Panc1 (cell line): ENCODE measurements around the gene GLT8D1. TPM values are rescaled to one million over a fixed set of nuclear protein-coding genes. Genes with fewer than 3 reads are reported as not detected.

Source experiments
- ATAC-seq: fragments of 200-7000 bp; cut with Tn5 transposase; 2 replicates; pipeline ENCODE4 v1.9.1; 2020; ENCODE audit warnings: mild to moderate bottlenecking, moderate library complexity
- BruUV-seq: library from RNA; stranded (reverse); fragments of 400-500 nt; replicated peaks from 2 replicates; lab custom pipeline; 2021; lab: Mats Ljungman, UMichigan
- CTCF ChIA-PET: fragments of 300-600 bp; sonication (Branson Sonifier 250); formaldehyde crosslinking; loops from one replicate; lab custom pipeline; 2022; ENCODE audit warnings: antibody characterized with exemption; lab: Charles Lee
- POLR2A ChIA-PET: fragments of 300-600 bp; sonication (Branson Sonifier 250); formaldehyde crosslinking; loops from one replicate; lab custom pipeline; 2022; ENCODE audit warnings: antibody characterized with exemption; lab: Charles Lee
- DNase-seq: peaks from one replicate; pipeline ENCODE4 v3.0.0-alpha.2; 2010; ENCODE audit warnings: low read depth, low spot score
- H3K27ac ChIP-seq: 2 replicates; pipeline ENCODE4 v1.5.1; 2011; ENCODE audit warnings: mild to moderate bottlenecking, low read length, inconsistent platforms
- H3K27me3 ChIP-seq: fragments of 200-500 bp; sonication (Bioruptor generic); 2 replicates; pipeline ENCODE4 v1.6.0; 2014; ENCODE audit warnings: low read length, inconsistent platforms; ENCODE audit not compliant: control insufficient read depth, insufficient read depth
- H3K36me3 ChIP-seq: fragments of 200-500 bp; sonication (Bioruptor generic); 2 replicates; pipeline ENCODE4 v1.5.1; 2014; ENCODE audit warnings: inconsistent platforms, mild to moderate bottlenecking, low read length, moderate library complexity; ENCODE audit not compliant: control insufficient read depth, insufficient read depth
- H3K4me1 ChIP-seq: 2 replicates; pipeline ENCODE4 v1.5.1; 2011; ENCODE audit warnings: inconsistent platforms, mild to moderate bottlenecking, low read length, moderate library complexity; ENCODE audit not compliant: control insufficient read depth, insufficient read depth
- H3K4me3 ChIP-seq, 2 experiments: 2 replicates each; pipeline ENCODE4 v1.5.1; 2011 to 2012; ENCODE audit warnings: low read depth in 2 of 2, low read length in 2 of 2, mild to moderate bottlenecking in 2 of 2, inconsistent platforms in 1 of 2, moderate library complexity in 1 of 2
- H3K9me3 ChIP-seq: fragments of 200-500 bp; sonication (Bioruptor generic); 2 replicates; pipeline ENCODE4 v1.5.1; 2014; ENCODE audit warnings: low read depth, mild to moderate bottlenecking, inconsistent platforms, low read length, moderate library complexity; ENCODE audit not compliant: control insufficient read depth, insufficient read depth
- CTCF ChIP-seq: fragments of 450-650 bp; IDR thresholded peaks from 2 replicates; pipeline ENCODE4 v1.5.1; 2017; ENCODE audit warnings: mild to moderate bottlenecking
- POLR2AphosphoS5 ChIP-seq: IDR thresholded peaks from 2 replicates; pipeline ENCODE4 v1.6.1; 2012; ENCODE audit warnings: mild to moderate bottlenecking, low read depth, low read length, moderate library complexity
- REST ChIP-seq, 2 experiments: IDR thresholded peaks; 2 replicates each; pipeline ENCODE4 v1.6.1; 2011 to 2012; ENCODE audit warnings: low read depth in 2 of 2, control low read depth in 1 of 2, low read length in 1 of 2, mild to moderate bottlenecking in 1 of 2, moderate library complexity in 1 of 2; ENCODE audit not compliant: insufficient read depth in 1 of 2
- SIN3A ChIP-seq: IDR thresholded peaks from 2 replicates; pipeline ENCODE4 v1.6.1; 2012; ENCODE audit warnings: low read depth, mild to moderate bottlenecking, low read length, moderate library complexity, borderline replicate concordance; ENCODE audit not compliant: insufficient read depth
- TCF7L2 ChIP-seq: IDR thresholded peaks from 2 replicates; pipeline ENCODE4 v1.6.1; 2011; ENCODE audit warnings: mild to moderate bottlenecking, low read depth, low read length, inconsistent platforms
- in situ Hi-C: cut with HindIII; loops from 2 replicates; pipeline ENCODE4 v1.10.0; 2016; ENCODE audit warnings: low sequenced_read_pairs, low pct_unique_long_range_greater_than_20kb
- intact Hi-C: fragments of 100-400 bp; cut with micrococcal nuclease; formaldehyde crosslinking; loops from one replicate; pipeline ENCODE4 v1.10.0; 2022; ENCODE audit not compliant: unreplicated experiment
- total RNA-seq: library from RNA; stranded (reverse); gene quantifications from one replicate; pipeline ENCODE4 v1.2.1, GENCODE V29; 2021; ENCODE audit not compliant: unreplicated experiment

The GLT8D1 gene
- total RNA-seq, 1 experiment from 2014 or later: 51.3 TPM

DNA sequence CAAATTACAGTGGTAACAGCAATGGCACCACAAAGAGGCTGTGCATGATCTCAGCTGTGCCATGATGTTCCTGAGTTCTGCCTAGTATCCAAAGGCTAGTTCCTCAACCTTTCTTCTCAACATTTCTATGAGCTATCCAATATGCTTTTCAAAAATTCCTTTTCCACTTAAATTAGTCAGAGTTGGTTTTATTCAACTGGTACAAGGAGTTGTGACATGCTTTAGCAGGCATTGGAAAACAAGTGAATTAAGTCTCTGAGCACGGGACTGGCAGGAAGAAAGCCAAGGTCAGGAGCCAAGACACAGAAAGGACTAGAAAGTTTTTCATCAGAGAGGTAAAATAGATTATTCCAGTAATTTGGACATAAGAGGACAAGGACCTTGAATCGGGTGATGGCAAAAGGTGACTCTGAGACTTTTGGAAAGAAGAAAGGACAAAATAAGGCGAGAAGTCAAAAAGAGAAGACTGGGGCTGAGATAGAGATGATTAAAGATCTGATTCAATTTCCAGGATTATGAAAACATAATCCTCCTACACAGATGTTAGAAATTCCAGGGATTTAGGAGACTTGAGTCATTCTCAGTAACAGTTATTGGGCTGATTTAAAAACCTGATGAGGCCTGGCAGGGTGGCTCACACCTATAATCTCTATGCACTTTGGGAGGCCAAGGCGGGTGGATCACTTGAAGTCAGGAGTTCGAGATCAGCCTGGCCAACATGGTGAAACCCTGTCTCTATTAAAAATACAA, 56.0 kb downstream of the GLT8D1 start:
- no peaks in the 10 kb centered on the region for H3K4me1 ChIP-seq
- no peaks in the 10 kb centered on the region for H3K9me3 ChIP-seq
- peaks cover 4% of the 10 kb centered on the region; the same call in 1 of the 2 replicates for H3K36me3 ChIP-seq
- no peak overlapping the region for H3K4me3 ChIP-seq
- no peak for TF ChIP-seq POLR2AphosphoS5
- no peak for TF ChIP-seq SIN3A
- no peak for TF ChIP-seq TCF7L2
- no peak for TF ChIP-seq CTCF
- TF ChIP-seq REST (IDR thresholded peaks at IDR 0.05; ENCODE audit: insufficient read depth in 1 of 2, low read depth in 2 of 2, low read length in 1 of 2): no peak
- ATAC-seq (no peak), DNase-seq (no peak)
- ChIA-PET CTCF (no interaction called here), POLR2A (no interaction called here)
- H3K27me3 ChIP-seq: no peaks in the 10 kb centered on the region
- in situ Hi-C loops: no loop called here
- intact Hi-C loops: no loop called here
- H3K27ac ChIP-seq: no peak overlapping the region
- no TSS peak for BruUV-seq

GRCh38 chr3:52645549-52645948, 60.0 kb downstream of the GLT8D1 start:
- H3K4me3 ChIP-seq: no peak overlapping the region
- in situ Hi-C loops: no loop called here

More at GRCh38 chr3:52645549-52645948, 60.0 kb downstream of the GLT8D1 start:
- ATAC-seq: no peak
- H3K27me3 ChIP-seq: no peaks in the 10 kb centered on the region
- CTCF ChIA-PET: no interaction called here
- TF ChIP-seq SIN3A: no peak
- TF ChIP-seq TCF7L2: no peak
- TF ChIP-seq CTCF: no peak
- no peak for TF ChIP-seq POLR2AphosphoS5
- no peak for TF ChIP-seq REST (IDR thresholded peaks at IDR 0.05; ENCODE audit: insufficient read depth in 1 of 2, low read depth in 2 of 2, low read length in 1 of 2)
- no peak for DNase-seq
- H3K36me3 ChIP-seq: peaks cover 7% of the 10 kb centered on the region
- no peaks in the 10 kb centered on the region for H3K9me3 ChIP-seq
- no peak overlapping the region for H3K27ac ChIP-seq
- intact Hi-C loops: no loop called here
- H3K4me1 ChIP-seq: no peaks in the 10 kb centered on the region
- BruUV-seq: TSS peak; percentile 60
- POLR2A ChIA-PET: no interaction called here
